ENCODE measurements around the gene PI4K2A.
"Not testable (repeated sequence)": the region's sequence is repeated elsewhere in the genome, so short reads cannot be mapped to it uniquely, and the experiment has no call there.

PI4K2A gene

GRCh38 chr10:97648562-97649404 lies 8.3 kb downstream of the PI4K2A start:
- no peak for DNase-seq (ENCODE audit: low read depth)
- in situ Hi-C loops (cut with HindIII; ENCODE audit: low sequenced_read_pairs) = no loop called here
- TF ChIP-seq, protein P1, sequence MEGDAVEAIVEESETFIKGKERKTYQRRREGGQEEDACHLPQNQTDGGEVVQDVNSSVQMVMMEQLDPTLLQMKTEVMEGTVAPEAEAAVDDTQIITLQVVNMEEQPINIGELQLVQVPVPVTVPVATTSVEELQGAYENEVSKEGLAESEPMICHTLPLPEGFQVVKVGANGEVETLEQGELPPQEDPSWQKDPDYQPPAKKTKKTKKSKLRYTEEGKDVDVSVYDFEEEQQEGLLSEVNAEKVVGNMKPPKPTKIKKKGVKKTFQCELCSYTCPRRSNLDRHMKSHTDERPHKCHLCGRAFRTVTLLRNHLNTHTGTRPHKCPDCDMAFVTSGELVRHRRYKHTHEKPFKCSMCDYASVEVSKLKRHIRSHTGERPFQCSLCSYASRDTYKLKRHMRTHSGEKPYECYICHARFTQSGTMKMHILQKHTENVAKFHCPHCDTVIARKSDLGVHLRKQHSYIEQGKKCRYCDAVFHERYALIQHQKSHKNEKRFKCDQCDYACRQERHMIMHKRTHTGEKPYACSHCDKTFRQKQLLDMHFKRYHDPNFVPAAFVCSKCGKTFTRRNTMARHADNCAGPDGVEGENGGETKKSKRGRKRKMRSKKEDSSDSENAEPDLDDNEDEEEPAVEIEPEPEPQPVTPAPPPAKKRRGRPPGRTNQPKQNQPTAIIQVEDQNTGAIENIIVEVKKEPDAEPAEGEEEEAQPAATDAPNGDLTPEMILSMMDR (IDR thresholded peaks at IDR 0.05; ENCODE audit: low read depth, low read length, missing control alignments) = no peak
- no peak overlapping the region for H3K4me3 ChIP-seq (ENCODE audit: low read depth, low read length)

- H3K4me3 ChIP-seq (ENCODE audit: low read depth, low read length); in situ Hi-C loops (cut with HindIII; ENCODE audit: low sequenced_read_pairs); DNase-seq (ENCODE audit: low read depth): not testable (repeated sequence)
These were observed 8.9 kb downstream of the PI4K2A start for GRCh38 chr10:97649405-97649750.

DNA sequence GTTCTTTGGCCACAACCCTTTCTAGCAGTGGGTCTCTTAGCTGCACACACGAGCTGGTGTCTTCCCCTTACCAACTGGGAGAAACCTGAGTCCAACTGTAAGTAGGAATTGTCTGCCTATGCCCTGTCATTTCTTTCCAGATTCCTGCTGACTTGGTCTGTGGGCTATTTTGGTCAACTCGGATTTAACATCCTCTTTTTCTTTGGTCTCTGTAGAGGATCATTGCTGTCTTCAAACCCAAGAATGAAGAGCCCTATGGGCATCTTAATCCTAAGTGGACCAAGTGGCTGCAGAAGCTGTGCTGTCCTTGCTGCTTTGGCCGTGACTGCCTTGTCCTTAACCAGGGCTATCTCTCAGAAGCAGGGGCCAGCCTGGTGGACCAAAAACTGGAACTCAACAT lies 10.3 kb downstream of the PI4K2A start:
- in situ Hi-C loops (cut with HindIII; ENCODE audit: low sequenced_read_pairs) = no loop called here
- TF ChIP-seq, protein P1 (IDR thresholded peaks at IDR 0.05; ENCODE audit: low read depth, low read length, missing control alignments) = no peak
- no peak for DNase-seq (ENCODE audit: low read depth)
- H3K4me3 ChIP-seq (ENCODE audit: low read depth, low read length) = no peak overlapping the region

DNA sequence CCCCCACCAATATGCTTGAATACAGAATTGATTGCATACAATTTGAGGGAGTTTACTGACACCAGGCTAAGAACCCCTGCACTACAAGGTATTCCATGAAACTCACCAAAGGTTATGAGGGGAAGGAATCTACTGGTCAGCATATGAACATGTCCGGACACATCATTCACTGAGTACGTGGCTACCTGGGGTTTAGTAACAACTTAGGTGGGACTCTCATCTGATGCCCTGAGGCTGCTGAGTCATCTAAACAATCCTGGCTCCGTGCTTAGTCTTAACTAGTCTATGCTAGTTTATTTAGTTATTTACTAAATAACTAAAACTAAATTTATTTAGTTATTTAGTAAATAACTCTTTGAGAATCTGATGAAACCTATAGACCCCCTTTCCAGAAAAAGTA lies 11.3 kb downstream of the PI4K2A start:
- in situ Hi-C loops (cut with HindIII; ENCODE audit: low sequenced_read_pairs) = no loop called here
- DNase-seq (ENCODE audit: low read depth) = no peak
- H3K4me3 ChIP-seq (ENCODE audit: low read depth, low read length) = no peak overlapping the region
- TF ChIP-seq, protein P1 (IDR thresholded peaks at IDR 0.05; ENCODE audit: low read depth, low read length, missing control alignments) = no peak

- DNase-seq (ENCODE audit: low read depth) = no peak
- in situ Hi-C loops (cut with HindIII; ENCODE audit: low sequenced_read_pairs) = no loop called here
- H3K4me3 ChIP-seq (ENCODE audit: low read depth, low read length) = no peak overlapping the region
- TF ChIP-seq, protein P1 (IDR thresholded peaks at IDR 0.05; ENCODE audit: low read depth, low read length, missing control alignments) = no peak
These were observed 16.3 kb downstream of the PI4K2A start for GRCh38 chr10:97656777-97657176.

- peak; percentile 29 for DNase-seq (ENCODE audit: low read depth)
- no peak overlapping the region for H3K4me3 ChIP-seq (ENCODE audit: low read depth, low read length)
- in situ Hi-C loops (cut with HindIII; ENCODE audit: low sequenced_read_pairs) = no loop called here
- TF ChIP-seq, protein P1 (IDR thresholded peaks at IDR 0.05; ENCODE audit: low read depth, low read length, missing control alignments) = no peak
These were observed 19.1 kb downstream of the PI4K2A start for GRCh38 chr10:97659589-97659988.

- in situ Hi-C loops (cut with HindIII; ENCODE audit: low sequenced_read_pairs) = no loop called here
- no peak overlapping the region for H3K4me3 ChIP-seq (ENCODE audit: low read depth, low read length)
- DNase-seq (ENCODE audit: low read depth) = no peak
- TF ChIP-seq, protein P1 (IDR thresholded peaks at IDR 0.05; ENCODE audit: low read depth, low read length, missing control alignments) = no peak
These were observed 23.9 kb downstream of the PI4K2A start for GRCh38 chr10:97664282-97664850.

Data from astrocyte of the cerebellum (primary cell).